Caki2 (cell line): ENCODE data around the gene KIAA0513. TPM values are rescaled to one million over a fixed set of nuclear protein-coding genes. Genes with fewer than 3 reads are reported as not detected.

ENCODE experiments used
- DNase-seq: peaks from one replicate; pipeline ENCODE4 v3.0.0-alpha.2; 2015; ENCODE audit warnings: low read depth
- in situ Hi-C: cut with HindIII; loops from 2 replicates; pipeline ENCODE4 v1.10.0; 2016; ENCODE audit warnings: low sequenced_read_pairs, low pct_unique_long_range_greater_than_20kb, mixed read lengths
- total RNA-seq: library from RNA; depleted of rRNA; stranded (reverse); fragments of >200 nt; shearing (Covaris generic); gene quantifications from 2 replicates; pipeline ENCODE4 v1.2.3, GENCODE V29; 2014; ENCODE audit warnings: low replicate concordance

KIAA0513 gene
- total RNA-seq, 1 experiment from 2014 or later, result 1.7 TPM

- in situ Hi-C loops, result no loop called here
- peak; percentile 61 for DNase-seq
Observed at GRCh38 chr16:85003076-85003475, 24.5 kb upstream of the KIAA0513 start.

GRCh38 chr16:85003725-85004586, 23.6 kb upstream of the KIAA0513 start:
- in situ Hi-C loops, result no loop called here
- DNase-seq, result no peak

GRCh38 chr16:85004587-85005205, 22.9 kb upstream of the KIAA0513 start:
- peak; percentile 75 for DNase-seq
- in situ Hi-C loops, result no loop called here

DNA sequence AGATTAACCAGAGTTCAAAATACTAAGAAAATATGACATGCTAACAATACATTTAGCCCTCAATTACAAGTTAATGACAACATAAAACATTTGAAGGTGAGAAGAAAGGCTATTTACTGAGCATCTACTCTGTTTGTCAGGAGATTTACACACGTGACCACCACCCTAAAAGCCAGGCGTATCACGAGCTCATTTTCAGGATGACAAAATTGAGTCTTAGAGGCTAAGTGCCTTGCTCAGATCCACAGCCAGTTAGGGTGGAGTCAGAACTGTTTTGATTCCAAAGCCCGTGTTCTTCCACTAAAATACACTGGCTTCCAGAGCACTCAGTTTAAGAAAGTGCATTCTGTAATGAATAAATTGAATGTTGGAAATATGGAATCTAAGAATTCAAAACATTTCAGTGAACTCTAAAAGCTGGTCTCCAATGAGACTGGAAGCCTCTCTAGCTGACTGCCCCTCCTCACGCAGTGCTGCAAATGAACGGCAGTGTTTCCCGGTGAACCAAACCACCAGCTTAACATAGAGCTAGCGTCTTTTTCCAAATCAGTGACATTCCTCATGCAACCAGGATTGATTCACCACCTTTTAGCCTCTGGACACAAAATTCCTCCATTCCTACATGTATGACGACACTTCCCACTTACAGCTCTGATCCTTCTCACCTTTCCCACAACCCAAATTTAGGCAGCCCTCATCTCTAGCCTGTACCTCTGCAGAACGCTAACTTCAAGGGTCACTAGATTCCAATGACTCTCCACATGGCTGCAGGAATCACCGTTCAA, 22.1 kb upstream of the KIAA0513 start:
- peak; percentile 55 for DNase-seq
- in situ Hi-C loops, result no loop called here

DNA sequence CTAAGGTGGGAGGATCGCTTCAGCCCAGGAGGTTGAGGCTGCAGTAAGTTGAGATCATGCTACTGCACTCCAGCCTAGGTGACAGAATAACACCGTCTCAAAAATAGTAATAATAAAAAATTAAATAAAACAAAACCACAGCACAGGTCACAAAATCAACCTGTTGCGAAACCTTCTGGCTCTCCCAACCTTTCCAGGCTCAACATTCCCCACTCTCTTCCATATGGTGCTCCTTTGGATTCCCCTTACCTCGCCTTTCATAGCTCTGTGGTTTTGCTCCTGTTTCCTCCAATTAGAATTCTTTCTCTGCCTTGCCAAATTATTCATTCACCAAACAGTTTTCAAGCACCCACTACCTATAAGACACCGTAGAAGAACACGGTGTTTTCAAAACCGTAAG, 21.0 kb upstream of the KIAA0513 start:
- in situ Hi-C loops, result no loop called here

GRCh38 chr16:85007496-85008214, 19.9 kb upstream of the KIAA0513 start:
- in situ Hi-C loops, result no loop called here
- no peak for DNase-seq

More for the DNA sequence above, 21.0 kb upstream of the KIAA0513 start:
- no peak for DNase-seq

DNA sequence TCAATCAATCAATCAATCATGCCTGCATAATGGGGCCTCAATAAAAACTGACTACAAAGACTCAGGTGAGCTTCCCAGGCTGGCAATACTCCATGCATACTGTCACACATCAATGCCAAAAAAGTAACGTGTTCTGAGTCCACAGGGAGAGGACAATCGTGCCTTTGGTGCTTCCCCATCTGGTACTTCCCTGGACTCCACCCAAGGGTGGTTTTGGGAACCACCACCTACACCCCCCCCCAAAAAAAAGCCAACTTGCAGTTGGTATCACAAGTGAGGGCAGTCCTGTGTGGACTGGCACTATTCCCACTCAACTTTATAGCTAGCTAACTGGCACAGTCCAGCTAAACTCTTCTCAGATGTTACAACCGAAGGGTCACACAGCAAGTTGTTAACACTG, 19.3 kb upstream of the KIAA0513 start:
- no peak for DNase-seq
- in situ Hi-C loops, result no loop called here

DNA sequence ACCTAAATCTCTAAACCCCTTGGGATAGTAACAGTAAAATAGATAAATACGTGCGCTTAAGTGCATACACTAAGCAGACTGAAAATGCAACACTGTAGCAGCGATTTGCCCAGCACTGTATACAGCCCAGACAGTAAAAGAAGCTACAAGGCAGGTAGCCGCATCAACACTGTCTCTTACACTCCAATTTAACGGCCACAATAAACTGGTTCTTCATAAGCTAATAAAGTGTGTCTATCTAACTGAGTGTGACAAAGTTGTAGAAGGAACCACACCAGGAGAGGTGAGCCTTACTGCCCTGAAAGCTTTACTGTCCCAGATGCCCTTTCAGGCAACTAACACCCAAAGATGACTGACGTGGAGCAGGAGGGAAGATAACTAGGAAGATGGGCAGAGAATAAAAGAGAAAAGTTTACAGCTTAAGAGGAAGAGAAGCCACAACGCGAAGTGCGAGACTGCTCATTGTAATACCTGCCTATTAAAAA, 17.1 kb upstream of the KIAA0513 start:
- DNase-seq, result no peak
- in situ Hi-C loops, result no loop called here

DNA sequence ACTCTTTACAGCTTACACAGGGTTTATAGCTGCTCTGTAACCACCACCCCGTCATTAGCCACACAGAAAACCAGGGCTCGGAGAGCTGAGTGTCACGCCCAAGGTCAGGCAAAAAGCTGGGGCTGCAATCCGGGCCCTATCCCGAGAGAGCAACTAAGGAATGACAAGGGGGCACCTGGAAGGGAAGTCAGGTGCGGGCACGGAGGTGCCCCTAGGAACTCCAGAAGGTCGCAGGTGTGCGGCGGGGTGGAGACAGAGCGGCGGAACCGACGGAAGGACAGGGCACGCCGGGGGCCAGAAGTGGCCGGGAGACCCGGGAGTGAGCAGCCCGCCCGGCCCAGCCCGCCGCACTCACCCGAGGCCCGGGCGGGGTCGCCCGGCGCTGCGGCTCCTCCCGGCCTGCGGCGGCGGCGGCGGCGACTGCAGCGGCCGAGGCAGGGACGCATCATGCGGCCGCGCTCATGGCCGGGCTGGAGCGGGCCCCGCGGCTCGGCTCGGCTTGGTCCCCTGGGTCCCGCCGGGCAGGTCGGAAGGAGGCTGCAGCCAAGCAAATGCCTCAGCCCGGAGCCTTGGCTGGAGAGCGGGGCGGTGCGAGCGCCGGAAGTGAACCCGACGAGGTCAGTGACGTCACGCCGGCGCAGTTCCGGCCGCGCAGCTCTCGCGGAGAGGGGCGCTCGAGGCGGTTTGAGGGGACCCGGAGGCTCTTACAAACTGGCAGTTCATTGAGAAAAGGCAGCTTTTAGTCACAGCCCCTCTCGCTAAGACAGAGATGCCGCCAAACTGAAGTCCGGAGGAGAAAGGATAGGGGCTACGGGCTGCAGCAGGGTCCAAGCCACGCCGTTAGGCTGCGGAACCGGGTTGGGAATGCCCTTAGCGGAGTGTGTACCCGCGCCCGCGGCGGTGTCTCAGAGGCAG, 16.4 kb upstream of the KIAA0513 start, which contains the start of gene ZDHHC7:
Gene ZDHHC7 (minus strand): TSS at position 605 of the 915 bp plus-strand sequence. CDS start 20,917 bp downstream, outside the sequence.
- in situ Hi-C loops, result no loop called here
- DNase-seq, result peak; percentile 83

DNA sequence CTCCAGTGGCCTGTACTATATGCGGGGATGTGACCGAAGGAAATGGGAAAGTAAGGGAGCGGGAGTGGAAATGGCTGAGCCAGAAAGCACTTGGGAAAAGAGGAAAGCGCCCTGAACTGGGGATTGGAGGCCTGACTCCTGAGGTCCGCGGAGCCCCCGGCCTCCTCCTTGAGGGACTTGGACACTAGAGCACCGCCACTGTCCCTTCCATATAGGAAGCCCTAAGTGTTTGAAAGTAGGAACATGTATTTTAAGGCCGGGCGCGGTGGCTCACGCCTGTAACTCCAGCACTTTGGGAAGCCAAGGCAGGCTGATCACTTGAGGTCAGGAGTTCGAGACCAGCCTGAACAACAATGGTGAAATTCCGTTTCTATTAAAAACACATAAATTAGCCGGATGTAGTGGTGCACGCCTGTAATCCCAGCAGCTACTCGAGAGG, 15.7 kb upstream of the KIAA0513 start:
- in situ Hi-C loops, result no loop called here
- DNase-seq, result no peak

DNA sequence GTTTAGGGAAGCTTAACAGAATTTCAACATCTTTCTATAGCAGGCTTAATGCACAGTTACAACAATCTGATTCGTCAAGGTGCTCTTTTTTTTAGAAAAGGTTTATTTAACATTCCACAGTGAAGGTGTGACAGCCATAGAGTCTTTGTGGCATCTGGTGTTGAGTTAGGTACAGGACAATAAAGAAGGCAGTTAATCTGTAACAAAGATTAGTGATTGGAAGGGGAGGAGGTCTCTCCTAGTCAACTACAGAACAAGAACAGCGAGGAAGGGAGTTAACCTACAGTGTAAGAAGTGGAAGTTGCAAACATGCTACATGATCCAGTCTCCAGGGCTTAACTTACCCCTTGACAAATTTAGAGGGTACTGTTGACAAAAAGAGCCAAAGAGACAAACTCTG, 13.3 kb upstream of the KIAA0513 start:
- in situ Hi-C loops, result no loop called here

GRCh38 chr16:85015481-85016187, 12.0 kb upstream of the KIAA0513 start:
- in situ Hi-C loops, result no loop called here
- DNase-seq, result no peak

More for the DNA sequence above, 13.3 kb upstream of the KIAA0513 start:
- no peak for DNase-seq

DNA sequence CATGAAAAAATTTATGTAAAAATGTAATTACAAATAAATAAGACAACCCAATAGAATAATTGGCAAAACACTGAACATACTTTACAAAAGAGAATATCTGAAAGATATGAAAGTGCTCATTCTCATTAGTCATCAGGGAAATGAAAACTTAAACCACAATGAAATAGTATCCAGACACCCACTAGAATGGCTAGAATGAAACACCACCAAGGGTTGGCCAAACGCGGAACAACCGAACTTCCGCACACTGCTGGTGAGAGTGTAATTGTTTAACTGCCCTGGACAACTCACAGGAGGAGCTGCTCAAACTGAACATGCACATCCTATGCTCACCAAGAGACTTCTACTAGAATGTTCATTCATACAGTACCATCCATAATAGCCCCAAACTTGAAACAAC, 10.4 kb upstream of the KIAA0513 start:
- in situ Hi-C loops, result no loop called here
- DNase-seq, result no peak

GRCh38 chr16:85017633-85018032, 10.0 kb upstream of the KIAA0513 start:
- in situ Hi-C loops, result no loop called here
- no peak for DNase-seq

DNA sequence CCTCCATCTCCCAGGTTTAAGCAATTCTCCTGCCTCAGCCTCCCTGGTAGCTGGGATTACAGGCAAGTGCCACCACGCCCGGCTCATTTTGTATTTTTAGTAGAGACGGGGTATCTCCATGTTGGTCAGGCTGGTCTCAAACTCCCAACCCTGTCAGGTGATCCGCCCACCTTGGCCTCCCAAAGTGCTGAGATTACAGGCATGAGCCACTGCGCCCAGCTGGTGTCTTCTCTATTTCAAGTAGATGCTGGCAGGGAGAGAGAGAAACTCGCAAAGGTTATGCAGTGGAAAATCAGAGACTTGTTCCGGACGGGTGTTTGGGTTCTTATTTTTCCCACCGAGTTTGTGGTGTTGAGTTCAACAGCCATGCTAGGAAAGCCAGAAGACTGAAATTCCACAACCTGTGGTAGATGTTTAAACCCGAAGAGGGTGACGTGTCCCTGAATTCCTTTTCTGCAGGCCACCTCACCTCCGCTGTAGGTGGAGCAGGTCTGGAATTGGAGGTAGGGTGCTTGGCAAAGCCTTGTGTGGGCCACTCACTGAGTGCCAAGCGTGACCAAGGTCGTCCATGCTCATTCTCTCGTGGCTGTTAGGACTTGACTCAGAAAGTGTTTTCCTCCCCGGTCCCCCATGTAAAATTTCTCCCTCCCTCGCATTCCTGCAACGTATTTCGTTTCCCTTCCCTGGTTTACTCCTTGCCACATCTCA, 8.9 kb upstream of the KIAA0513 start:
- in situ Hi-C loops, result no loop called here
- peak; percentile 64 for DNase-seq

DNA sequence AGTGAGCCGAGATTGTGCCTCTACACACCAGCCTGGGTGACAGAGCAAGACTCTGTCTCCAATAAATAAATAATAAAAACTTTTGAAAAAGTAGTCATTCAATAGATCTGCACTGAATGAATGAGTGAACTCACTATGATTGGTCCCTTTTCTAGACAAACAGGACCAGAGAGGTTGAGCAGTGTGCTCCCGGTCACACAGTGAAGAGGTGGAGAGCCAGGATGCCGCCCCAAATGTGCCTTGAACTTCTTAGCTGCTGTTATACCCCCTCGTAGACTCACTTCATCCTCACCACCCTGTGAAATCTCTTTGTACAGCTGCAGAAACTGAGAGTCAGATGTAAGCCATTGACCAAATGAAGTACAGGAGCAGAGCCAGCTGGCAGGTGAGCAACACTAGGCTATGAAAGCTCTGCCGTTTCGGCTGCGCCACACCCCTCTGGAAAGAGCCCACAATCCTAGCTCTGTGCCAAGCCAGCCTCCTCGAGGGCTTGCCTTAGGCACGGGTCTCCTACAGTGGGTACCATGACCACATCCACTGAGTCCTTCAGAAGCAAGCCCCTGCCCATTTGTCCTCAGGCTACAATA, 7.8 kb upstream of the KIAA0513 start:
- in situ Hi-C loops, result no loop called here
- no peak for DNase-seq
